NCI-H524 (cell line): Measurements from ENCODE around the gene COBL.

Experiments used
- DNase-seq, 2 experiments: peaks; one replicate each; lab custom pipeline; 2025; lab: John Stamatoyannopoulos, UW

The COBL gene

GRCh38 chr7:51023547-51023946 is 293.1 kb downstream of the COBL start:
- no peak for DNase-seq

GRCh38 chr7:51022821-51023220 is 293.8 kb downstream of the COBL start:
- no peak for DNase-seq

- DNase-seq, result no peak
These were observed 294.6 kb downstream of the COBL start for GRCh38 chr7:51021906-51022570.

- DNase-seq, result no peak
These were observed 295.7 kb downstream of the COBL start for GRCh38 chr7:51020944-51021343.

- no peak for DNase-seq
These were observed 296.4 kb downstream of the COBL start for GRCh38 chr7:51019891-51020870.

- DNase-seq, result no peak
These were observed 297.3 kb downstream of the COBL start for GRCh38 chr7:51019191-51019844.

- no peak for DNase-seq
These were observed 298.8 kb downstream of the COBL start for GRCh38 chr7:51017576-51018535.

- no peak for DNase-seq
These were observed 300.1 kb downstream of the COBL start for GRCh38 chr7:51016546-51016945.

- DNase-seq, result no peak
These were observed 301.0 kb downstream of the COBL start for GRCh38 chr7:51015581-51015980.

- no peak for DNase-seq
These were observed 301.8 kb downstream of the COBL start for GRCh38 chr7:51014811-51015210.

- DNase-seq, result no peak
These were observed 302.6 kb downstream of the COBL start for GRCh38 chr7:51013861-51014511.

- no peak for DNase-seq
These were observed 303.3 kb downstream of the COBL start for GRCh38 chr7:51013218-51013786.

GRCh38 chr7:51012569-51013217 is 303.9 kb downstream of the COBL start:
- no peak for DNase-seq

GRCh38 chr7:51011710-51012350 is 304.8 kb downstream of the COBL start:
- no peak for DNase-seq

GRCh38 chr7:51010534-51010933 is 306.1 kb downstream of the COBL start:
- DNase-seq, result no peak

GRCh38 chr7:51009716-51010496 is 306.7 kb downstream of the COBL start:
- DNase-seq, result no peak

- no peak for DNase-seq
These were observed 308.8 kb downstream of the COBL start for GRCh38 chr7:51007551-51008505.
